GM19328 (cell line): ENCODE data around the gene BASP1.
"Not testable (repeated sequence)": the region's sequence is repeated elsewhere in the genome, so short reads cannot be mapped to it uniquely, and the experiment has no call there.

Source experiments
- ATAC-seq: cut with Tn5 transposase; IDR thresholded peaks from one replicate; pipeline ENCODE4 v1.9.1; 2021; ENCODE audit warnings: mild to moderate bottlenecking, moderate library complexity; ENCODE audit not compliant: unreplicated experiment

The BASP1 gene

DNA sequence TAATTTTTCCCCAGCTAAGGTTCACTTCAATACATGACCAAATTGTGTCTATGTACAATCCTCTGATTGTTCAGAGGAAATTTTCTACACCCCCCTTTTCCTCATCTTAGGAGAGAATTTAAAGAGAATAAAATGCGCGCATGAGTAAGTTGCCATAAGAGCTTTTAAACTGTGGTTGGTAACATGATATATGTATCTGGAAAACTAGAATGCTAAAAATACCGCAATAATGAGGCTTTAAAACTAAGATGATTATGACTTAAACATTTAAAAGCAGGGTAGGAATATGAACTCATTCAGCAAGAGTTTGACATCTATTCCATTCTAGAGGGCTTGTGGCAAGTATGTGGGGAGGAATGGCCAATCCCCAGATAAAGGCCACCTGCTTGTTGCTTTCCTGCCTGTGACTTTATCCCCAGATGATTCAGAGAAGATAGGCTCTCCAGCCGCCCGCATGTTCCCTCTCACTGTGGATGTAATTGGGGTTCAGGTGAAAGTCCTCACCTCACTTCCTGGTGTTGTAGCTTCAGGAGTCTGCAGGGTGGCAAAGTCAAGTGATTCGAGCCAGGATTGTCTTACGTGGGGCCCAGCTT is 26.5 kb upstream of the BASP1 start:
- ATAC-seq = no peak

DNA sequence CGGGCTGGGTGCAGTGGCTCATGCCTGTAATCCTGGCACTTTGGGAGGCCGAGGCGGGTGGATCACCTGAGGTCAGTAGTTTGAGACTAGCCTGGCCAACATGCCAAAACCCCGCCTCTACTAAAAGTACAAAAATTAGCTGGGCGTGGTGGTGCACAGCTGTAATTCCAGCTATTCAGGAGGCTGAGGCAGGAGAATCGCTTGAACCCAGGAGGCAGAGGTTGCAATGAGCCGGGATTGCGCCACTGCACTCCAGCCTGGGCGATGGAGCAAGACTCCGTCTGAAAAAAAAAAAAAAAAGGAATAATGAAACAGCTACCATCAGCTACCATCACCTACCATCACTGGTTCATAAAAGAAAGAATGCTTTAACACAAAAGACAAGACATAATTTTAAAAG is 25.9 kb upstream of the BASP1 start:
- ATAC-seq = not testable (repeated sequence)

- ATAC-seq = no peak
These were observed 25.2 kb upstream of the BASP1 start for GRCh38 chr5:17192191-17192590.

- ATAC-seq = no peak
These were observed 21.4 kb upstream of the BASP1 start for GRCh38 chr5:17196024-17196423.

- ATAC-seq = no peak
These were observed 20.7 kb upstream of the BASP1 start for GRCh38 chr5:17196697-17197096.

DNA sequence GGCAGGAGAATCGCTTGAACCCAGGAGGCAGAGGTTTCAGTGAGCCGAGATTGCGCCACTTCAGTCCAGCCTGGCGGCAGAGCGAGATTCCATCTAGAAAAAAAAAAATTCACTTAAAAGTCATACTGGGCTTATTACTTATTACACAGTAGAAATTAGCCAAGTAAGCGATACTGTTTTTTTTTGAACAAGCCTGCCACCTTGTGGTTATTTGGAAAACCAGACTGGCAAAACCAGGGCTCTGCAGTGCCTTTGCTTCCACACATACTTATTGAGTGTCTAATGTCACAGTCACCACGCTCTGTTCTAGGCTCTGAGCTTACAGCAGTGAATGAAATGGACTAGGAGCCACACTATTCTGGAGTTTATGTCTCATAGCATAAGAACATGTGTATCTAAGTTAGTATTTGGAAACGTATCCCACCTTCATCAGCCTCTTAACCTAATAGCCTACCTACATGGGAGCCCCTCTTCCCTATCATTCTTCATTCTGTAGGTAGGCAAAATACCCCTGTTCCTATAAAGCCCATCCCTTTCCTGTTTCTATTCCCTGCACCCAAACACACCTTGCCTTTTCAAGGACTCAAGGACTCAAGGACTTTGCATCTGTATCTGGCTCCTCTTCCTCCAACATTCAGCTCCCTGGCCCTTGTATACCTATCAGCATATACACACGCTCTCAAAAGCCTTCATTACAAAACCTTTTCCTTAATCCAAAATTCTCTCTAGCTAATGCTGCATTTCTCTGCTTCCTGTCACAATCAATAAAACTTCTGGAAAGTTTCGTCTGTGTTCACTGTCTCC is 13.9 kb upstream of the BASP1 start:
- ATAC-seq = peak; percentile 66

- ATAC-seq = no peak
These were observed 13.3 kb upstream of the BASP1 start for GRCh38 chr5:17204133-17204489.

DNA sequence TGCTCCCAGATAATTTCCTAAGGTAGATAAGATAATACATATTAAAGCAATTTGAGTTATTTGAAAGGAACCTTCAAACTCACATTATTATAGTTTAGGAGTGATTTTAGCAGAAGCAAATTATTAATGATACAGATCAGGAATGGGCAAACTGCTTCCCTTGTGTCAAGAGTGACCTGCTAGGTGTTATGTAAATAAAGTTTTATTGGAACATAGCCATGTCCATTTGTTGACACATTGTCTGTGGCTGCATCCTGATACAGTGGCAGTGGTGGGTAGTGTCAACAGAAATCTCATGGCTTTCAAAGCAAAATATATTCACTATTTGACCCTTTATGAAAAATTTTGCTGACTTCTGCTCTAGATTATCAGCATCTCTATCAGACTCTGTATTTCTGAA is 11.4 kb upstream of the BASP1 start:
- ATAC-seq = no peak

GRCh38 chr5:17212191-17212590 is 5.2 kb upstream of the BASP1 start:
- ATAC-seq = no peak

DNA sequence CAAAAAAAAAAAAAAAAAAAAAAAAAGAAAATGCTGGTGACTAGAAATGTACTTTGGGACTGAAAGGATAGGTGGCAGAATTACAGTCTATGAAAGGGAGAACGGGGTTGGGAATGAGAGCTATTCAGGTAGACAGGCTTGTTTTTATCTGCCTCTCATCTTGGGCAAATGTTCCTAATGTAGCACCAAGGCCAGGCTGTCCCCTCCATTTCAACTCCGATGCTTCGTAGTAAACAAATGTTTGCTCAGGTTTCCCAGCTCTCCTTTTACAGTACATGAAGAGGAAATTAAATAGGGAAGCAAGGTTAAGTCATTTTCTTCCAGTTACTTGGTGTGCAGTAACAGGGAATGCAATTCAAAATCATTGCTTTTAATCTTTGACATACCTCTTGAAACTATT is 4.4 kb upstream of the BASP1 start:
- ATAC-seq = no peak

DNA sequence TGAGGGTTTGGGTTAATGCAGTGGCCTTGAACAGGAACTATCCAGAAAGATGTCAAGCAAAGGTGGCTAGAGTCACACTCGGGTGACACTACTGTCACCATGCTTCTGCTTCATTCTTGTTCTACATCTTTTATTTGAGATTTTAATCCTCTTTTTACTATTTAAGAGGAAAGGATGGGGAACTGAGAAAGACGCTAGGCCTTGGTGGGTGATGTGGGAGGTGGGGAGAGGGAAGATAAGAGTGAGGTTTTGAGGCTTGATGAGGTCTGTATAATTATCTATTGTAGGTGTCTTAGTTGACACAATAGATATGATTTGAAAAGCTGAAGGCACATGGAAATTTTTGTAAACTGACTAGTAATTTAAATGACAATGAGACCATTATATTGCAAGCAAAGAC is 3.5 kb upstream of the BASP1 start:
- no peak for ATAC-seq

DNA sequence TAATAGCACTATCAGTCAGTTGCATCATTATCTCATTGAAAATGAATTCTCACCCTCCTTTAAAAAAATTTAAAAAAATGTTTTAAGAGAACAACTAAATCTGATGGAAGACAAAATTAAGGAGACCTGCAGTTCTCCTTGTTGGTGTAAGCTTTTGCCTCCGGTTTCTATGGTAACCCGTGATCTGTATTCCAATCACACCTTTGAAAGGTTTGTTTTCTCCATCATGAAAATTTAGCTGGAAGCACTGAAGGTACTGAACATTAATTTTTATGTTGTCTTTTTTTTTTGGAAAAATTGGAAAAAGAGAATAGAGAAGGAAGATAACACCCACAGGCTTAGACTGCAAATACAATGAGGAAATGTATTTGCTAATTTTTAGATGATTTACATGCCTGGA is 2.5 kb upstream of the BASP1 start:
- ATAC-seq = no peak

DNA sequence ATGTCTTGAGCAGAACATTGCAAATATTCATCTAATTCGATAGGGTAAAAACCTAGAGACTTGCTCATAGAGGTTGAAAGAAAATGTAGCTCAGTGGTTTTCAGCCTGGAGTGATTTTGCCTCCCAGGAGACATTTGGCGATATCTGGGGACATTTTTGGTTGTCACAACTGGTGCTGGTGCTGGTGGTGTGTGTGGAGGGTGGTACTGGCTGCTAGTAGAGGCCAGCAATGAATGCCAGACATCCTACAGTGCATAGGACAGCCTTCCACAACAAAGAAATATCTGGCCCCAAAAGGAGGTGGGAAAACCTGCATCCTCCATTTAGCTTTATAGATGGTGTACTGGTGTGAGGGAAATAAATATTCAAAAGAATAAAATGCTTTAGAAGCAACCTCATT is 2.1 kb upstream of the BASP1 start:
- ATAC-seq = no peak

- peak; percentile 32 for ATAC-seq
These were observed 1.1 kb upstream of the BASP1 start for GRCh38 chr5:17216176-17216973.

GRCh38 chr5:17216974-17217492 is 398 bp upstream of the BASP1 start:
- no peak for ATAC-seq

DNA sequence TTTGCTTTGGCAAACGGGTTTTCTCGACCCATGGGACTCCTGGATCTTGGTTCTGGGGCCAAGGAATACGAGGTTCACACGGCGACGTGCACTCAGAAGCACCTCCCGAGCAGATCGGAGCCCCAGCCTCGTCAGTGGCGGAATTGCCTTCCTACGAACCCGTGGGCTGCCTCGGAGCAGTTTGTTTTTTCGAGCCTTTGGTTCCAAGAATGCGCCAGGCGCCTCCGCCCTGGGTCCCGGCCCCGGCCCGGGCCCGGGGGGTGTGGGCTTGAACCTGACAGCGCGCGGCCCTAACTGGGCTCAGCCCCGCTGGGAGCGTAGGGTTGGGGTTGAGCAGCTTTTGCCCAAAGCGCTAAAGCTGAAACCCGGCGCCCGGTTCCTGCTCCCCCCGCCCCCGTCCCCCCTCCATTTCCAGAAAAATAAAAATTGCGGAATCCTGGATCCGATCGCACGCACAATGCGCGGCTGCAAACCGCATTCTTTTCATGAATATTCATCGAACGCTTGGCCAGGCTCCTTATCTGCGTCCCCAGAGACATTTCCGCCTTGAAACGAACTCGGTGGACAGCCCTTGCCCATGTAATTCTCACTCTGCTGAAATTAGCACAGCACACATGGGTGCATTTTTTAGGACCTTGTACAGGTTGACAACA is 1.0 kb downstream of the BASP1 start:
- ATAC-seq = no peak

GRCh38 chr5:17219006-17219422 is 1.6 kb downstream of the BASP1 start:
- no peak for ATAC-seq

GRCh38 chr5:17219469-17219868 is 2.0 kb downstream of the BASP1 start:
- no peak for ATAC-seq

DNA sequence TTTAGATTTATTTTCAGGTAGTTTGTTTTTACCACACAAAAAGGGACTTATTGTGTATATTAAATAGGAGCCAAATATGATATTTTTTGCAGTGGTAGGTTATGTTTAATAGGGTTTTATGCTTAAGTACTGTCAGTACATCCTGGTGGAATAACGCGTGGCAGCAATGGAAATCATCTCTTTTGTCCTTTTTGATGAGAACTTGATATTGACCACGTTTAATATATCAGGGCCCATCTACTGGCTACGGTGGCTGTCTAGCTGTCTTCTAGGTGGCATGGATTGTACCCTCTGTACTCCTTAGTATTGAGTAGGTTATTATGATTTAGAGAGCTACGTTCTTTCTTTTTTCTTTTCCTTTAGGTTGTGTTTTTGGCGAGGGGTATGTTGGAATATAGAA is 2.6 kb downstream of the BASP1 start:
- ATAC-seq = no peak

- ATAC-seq = no peak
These were observed 3.0 kb downstream of the BASP1 start for GRCh38 chr5:17220469-17220868.
